Thoracic aorta (tissue), 2 donors: Measurements from ENCODE around the gene PCED1A. TPM values are rescaled to one million over a fixed set of nuclear protein-coding genes. Genes with fewer than 3 reads are reported as not detected.

Experiments used
- ATAC-seq: fragments of 150-250 bp; one replicate; pipeline ENCODE4 v1.8.0; 2017; ENCODE audit warnings: low read depth; ENCODE audit not compliant: insufficient number of reproducible peaks, low FRiP score
- DNase-seq: peaks from one replicate; pipeline ENCODE4 v3.0.0-alpha.2; 2020; ENCODE audit warnings: low spot score
- H3K27ac ChIP-seq, 2 donors: fragments of 200-600 bp; sonication (generic); 1 replicate in 1 of 2; 2 replicates in 1 of 2; pipeline ENCODE4 v1.5.1; 2016; ENCODE audit warnings: mild to moderate bottlenecking in 2 of 2, moderate library complexity in 2 of 2
- H3K27me3 ChIP-seq: fragments of 200-600 bp; sonication (generic); replicated peaks from 2 replicates; pipeline ENCODE4 v1.6.0; 2016; ENCODE audit warnings: mild to moderate bottlenecking; ENCODE audit not compliant: insufficient read depth
- H3K36me3 ChIP-seq: fragments of 200-600 bp; sonication (generic); one replicate; pipeline ENCODE4 v1.5.1; 2016
- H3K4me1 ChIP-seq, 2 donors: fragments of 200-600 bp; sonication (generic); 1 replicate in 1 of 2; 2 replicates in 1 of 2; pipeline versions ENCODE4 v1.5.1 to v1.6.0; 2016; ENCODE audit warnings: low read depth in 2 of 2, mild to moderate bottlenecking in 1 of 2; ENCODE audit not compliant: control insufficient read depth in 1 of 2
- H3K4me3 ChIP-seq: fragments of 200-600 bp; sonication (generic); 2 replicates; pipeline ENCODE4 v1.5.1; 2016; ENCODE audit warnings: mild to moderate bottlenecking
- H3K9me3 ChIP-seq: fragments of 200-600 bp; sonication (generic); 2 replicates; pipeline ENCODE4 v1.5.1; 2016
- CTCF ChIP-seq: fragments of 200-600 bp; sonication (generic); IDR thresholded peaks from one replicate; pipeline ENCODE4 v1.5.1; 2019; ENCODE audit warnings: antibody characterized with exemption
- total RNA-seq, 2 donors: library from RNA; depleted of rRNA; stranded (reverse); fragments of >200 nt; gene quantifications; one replicate each; pipeline versions ENCODE4 v1.1.0 to v1.2.3, GENCODE V29; 2016

Gene PCED1A
- total RNA-seq, 2 donors from 2014 or later = 40.6 to 44.3 TPM

GRCh38 chr20:2829376-2829775 lies 11.1 kb downstream of the PCED1A start:
- H3K4me1 ChIP-seq = no peaks in the 10 kb centered on the region
- H3K27me3 ChIP-seq = no peaks in the 10 kb centered on the region
- no peaks in the 10 kb centered on the region for H3K9me3 ChIP-seq
- no peak overlapping the region for H3K4me3 ChIP-seq
- TF ChIP-seq CTCF = no peak
- H3K27ac ChIP-seq = no peak overlapping the region
- no peak for ATAC-seq
- DNase-seq = no peak
- no peaks in the 10 kb centered on the region for H3K36me3 ChIP-seq

DNA sequence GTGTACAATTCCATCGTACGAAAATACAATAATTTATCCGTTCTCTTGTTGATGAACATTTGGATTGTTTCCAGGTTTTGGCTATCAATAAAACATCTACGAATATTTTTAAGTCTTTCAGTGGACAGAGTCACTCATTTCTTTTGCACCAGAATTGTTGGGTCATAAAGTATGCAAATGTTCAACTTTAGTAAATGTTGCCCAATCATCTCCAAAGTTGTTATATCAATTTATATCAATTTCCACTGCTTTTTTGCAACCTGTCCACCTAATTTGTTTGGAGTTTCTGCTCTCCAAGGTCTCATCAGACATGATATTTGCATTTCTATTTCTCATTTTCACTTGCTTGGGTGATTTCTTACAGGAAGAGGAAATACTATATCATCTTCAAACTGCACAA lies 13.8 kb downstream of the PCED1A start:
- H3K36me3 ChIP-seq = no peaks in the 10 kb centered on the region
- H3K27me3 ChIP-seq = no peaks in the 10 kb centered on the region
- ATAC-seq (no peak), DNase-seq (no peak)
- H3K4me3 ChIP-seq = no peak overlapping the region
- no peak overlapping the region for H3K27ac ChIP-seq
- H3K4me1 ChIP-seq = no peaks in the 10 kb centered on the region
- H3K9me3 ChIP-seq = no peaks in the 10 kb centered on the region
- no peak for TF ChIP-seq CTCF

GRCh38 chr20:2825761-2826160 lies 14.7 kb downstream of the PCED1A start:
- no peak for TF ChIP-seq CTCF
- Histone ChIP-seq H3K9me3 (no peaks in the 10 kb centered on the region), H3K4me3 (no peak overlapping the region), H3K36me3 (no peaks in the 10 kb centered on the region), H3K4me1 (no peaks in the 10 kb centered on the region), H3K27ac (no peak overlapping the region), H3K27me3 (no peaks in the 10 kb centered on the region)
- ATAC-seq = no peak
- no peak for DNase-seq

GRCh38 chr20:2822073-2822472 lies 18.4 kb downstream of the PCED1A start:
- H3K27ac ChIP-seq = no peak overlapping the region
- H3K9me3 ChIP-seq = no peaks in the 10 kb centered on the region
- no peak for TF ChIP-seq CTCF
- no peaks in the 10 kb centered on the region for H3K36me3 ChIP-seq
- no peak for DNase-seq
- no peak overlapping the region for H3K4me3 ChIP-seq
- peaks cover 0 to 9% of the 10 kb centered on the region in 2 donors for H3K4me1 ChIP-seq
- no peaks in the 10 kb centered on the region for H3K27me3 ChIP-seq
- no peak for ATAC-seq

- Histone ChIP-seq H3K4me3 (no peak overlapping the region), H3K4me1 (peaks cover 0 to 9% of the 10 kb centered on the region in 2 donors), H3K27me3 (no peaks in the 10 kb centered on the region), H3K36me3 (no peaks in the 10 kb centered on the region), H3K9me3 (no peaks in the 10 kb centered on the region), H3K27ac (no peak overlapping the region)
- TF ChIP-seq CTCF = no peak
- no peak for DNase-seq
- ATAC-seq = no peak
Measured at GRCh38 chr20:2820896-2821869, 19.3 kb downstream of the PCED1A start.
